ENCODE measurements around the gene ATXN2.
"Not testable (repeated sequence)": the region's sequence is repeated elsewhere in the genome, so short reads cannot be mapped to it uniquely, and the experiment has no call there.

ATXN2 gene

GRCh38 chr12:111599453-111600204 is 514 bp upstream of the ATXN2 start:
- peak; percentile 83 for DNase-seq (ENCODE audit: low read depth)

- DNase-seq (ENCODE audit: low read depth), result no peak
Measured at GRCh38 chr12:111597831-111598636, 1.1 kb downstream of the ATXN2 start.

GRCh38 chr12:111596985-111597830 is 1.9 kb downstream of the ATXN2 start:
- DNase-seq (ENCODE audit: low read depth), result no peak

- DNase-seq (ENCODE audit: low read depth), result not testable (repeated sequence)
Measured at GRCh38 chr12:111595341-111595835, 3.7 kb downstream of the ATXN2 start.

- not testable (repeated sequence) for DNase-seq (ENCODE audit: low read depth)
Measured at GRCh38 chr12:111591399-111592010, 7.6 kb downstream of the ATXN2 start.

- DNase-seq (ENCODE audit: low read depth), result no peak
Measured at GRCh38 chr12:111590552-111590951, 8.6 kb downstream of the ATXN2 start.

GRCh38 chr12:111589601-111590000 is 9.5 kb downstream of the ATXN2 start:
- no peak for DNase-seq (ENCODE audit: low read depth)

GRCh38 chr12:111588010-111588409 is 11.1 kb downstream of the ATXN2 start:
- DNase-seq (ENCODE audit: low read depth), result no peak

- DNase-seq (ENCODE audit: low read depth), result no peak
Measured at GRCh38 chr12:111586986-111587385, 12.1 kb downstream of the ATXN2 start.

- DNase-seq (ENCODE audit: low read depth), result no peak
Measured at GRCh38 chr12:111585690-111586089, 13.4 kb downstream of the ATXN2 start.

- no peak for DNase-seq (ENCODE audit: low read depth)
Measured at GRCh38 chr12:111584959-111585358, 14.2 kb downstream of the ATXN2 start.

- not testable (repeated sequence) for DNase-seq (ENCODE audit: low read depth)
Measured at GRCh38 chr12:111583506-111583905, 15.6 kb downstream of the ATXN2 start.

GRCh38 chr12:111582133-111582747 is 16.9 kb downstream of the ATXN2 start:
- no peak for DNase-seq (ENCODE audit: low read depth)

GRCh38 chr12:111581434-111582132 is 17.5 kb downstream of the ATXN2 start:
- DNase-seq (ENCODE audit: low read depth), result no peak

- no peak for DNase-seq (ENCODE audit: low read depth)
Measured at GRCh38 chr12:111580737-111581136, 18.4 kb downstream of the ATXN2 start.

- no peak for DNase-seq (ENCODE audit: low read depth)
Measured at GRCh38 chr12:111580119-111580425, 19.0 kb downstream of the ATXN2 start.

GRCh38 chr12:111578971-111579340 is 20.2 kb downstream of the ATXN2 start:
- DNase-seq (ENCODE audit: low read depth), result no peak

GRCh38 chr12:111578276-111578970 is 20.7 kb downstream of the ATXN2 start:
- no peak for DNase-seq (ENCODE audit: low read depth)

GRCh38 chr12:111574797-111575443 is 24.2 kb downstream of the ATXN2 start:
- DNase-seq (ENCODE audit: low read depth), result no peak

- DNase-seq (ENCODE audit: low read depth), result no peak
Measured at GRCh38 chr12:111573476-111573875, 25.6 kb downstream of the ATXN2 start.
